WI38 (cell line): ENCODE measurements around the gene ZPR1.
A peak's percentile ranks its signal among the peaks of the same experiment; 100 is the strongest.

Experiments
- H3K4me3 ChIP-seq: 2 replicates; pipeline ENCODE4 v1.5.1; 2011; ENCODE audit warnings: low read depth, mild to moderate bottlenecking, control low read depth, low read length
- TF ChIP-seq, protein P1 (sequence below): IDR thresholded peaks from 2 replicates; pipeline ENCODE4 v1.5.1; 2012; ENCODE audit warnings: low read depth, mild to moderate bottlenecking, control low read depth, low read length

Gene ZPR1

DNA sequence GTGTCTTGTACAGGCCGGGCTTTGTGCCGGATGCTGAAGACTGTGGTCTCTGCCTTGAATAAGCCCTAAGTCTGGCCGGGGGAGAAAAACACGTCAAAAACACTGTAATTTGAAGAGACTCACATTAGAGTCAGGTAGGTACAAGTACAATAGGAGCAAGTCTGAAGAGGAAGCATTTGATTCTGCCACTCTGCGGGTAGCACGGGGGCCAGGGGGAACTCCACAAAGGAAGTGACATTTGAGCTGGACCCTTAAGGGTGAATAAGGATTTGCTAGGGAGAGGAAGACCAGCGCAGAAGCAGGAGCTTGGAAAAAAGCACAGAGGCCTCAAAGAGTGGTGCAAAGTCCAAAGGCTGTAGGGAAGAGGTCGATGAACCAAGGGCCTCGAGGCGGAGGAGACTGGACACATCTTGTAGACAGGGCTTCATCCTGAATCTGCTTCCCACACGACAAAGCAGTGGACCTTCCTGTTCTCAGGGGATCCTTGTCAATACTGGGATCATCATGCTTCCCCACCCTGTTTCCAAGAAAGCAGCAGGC, 53.8 kb downstream of the ZPR1 start:
- no peak overlapping the region for H3K4me3 ChIP-seq
- TF ChIP-seq, protein P1, sequence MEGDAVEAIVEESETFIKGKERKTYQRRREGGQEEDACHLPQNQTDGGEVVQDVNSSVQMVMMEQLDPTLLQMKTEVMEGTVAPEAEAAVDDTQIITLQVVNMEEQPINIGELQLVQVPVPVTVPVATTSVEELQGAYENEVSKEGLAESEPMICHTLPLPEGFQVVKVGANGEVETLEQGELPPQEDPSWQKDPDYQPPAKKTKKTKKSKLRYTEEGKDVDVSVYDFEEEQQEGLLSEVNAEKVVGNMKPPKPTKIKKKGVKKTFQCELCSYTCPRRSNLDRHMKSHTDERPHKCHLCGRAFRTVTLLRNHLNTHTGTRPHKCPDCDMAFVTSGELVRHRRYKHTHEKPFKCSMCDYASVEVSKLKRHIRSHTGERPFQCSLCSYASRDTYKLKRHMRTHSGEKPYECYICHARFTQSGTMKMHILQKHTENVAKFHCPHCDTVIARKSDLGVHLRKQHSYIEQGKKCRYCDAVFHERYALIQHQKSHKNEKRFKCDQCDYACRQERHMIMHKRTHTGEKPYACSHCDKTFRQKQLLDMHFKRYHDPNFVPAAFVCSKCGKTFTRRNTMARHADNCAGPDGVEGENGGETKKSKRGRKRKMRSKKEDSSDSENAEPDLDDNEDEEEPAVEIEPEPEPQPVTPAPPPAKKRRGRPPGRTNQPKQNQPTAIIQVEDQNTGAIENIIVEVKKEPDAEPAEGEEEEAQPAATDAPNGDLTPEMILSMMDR = no peak

GRCh38 chr11:116733043-116733755, 54.6 kb downstream of the ZPR1 start:
- H3K4me3 ChIP-seq = no peak overlapping the region
- TF ChIP-seq, protein P1 = no peak

DNA sequence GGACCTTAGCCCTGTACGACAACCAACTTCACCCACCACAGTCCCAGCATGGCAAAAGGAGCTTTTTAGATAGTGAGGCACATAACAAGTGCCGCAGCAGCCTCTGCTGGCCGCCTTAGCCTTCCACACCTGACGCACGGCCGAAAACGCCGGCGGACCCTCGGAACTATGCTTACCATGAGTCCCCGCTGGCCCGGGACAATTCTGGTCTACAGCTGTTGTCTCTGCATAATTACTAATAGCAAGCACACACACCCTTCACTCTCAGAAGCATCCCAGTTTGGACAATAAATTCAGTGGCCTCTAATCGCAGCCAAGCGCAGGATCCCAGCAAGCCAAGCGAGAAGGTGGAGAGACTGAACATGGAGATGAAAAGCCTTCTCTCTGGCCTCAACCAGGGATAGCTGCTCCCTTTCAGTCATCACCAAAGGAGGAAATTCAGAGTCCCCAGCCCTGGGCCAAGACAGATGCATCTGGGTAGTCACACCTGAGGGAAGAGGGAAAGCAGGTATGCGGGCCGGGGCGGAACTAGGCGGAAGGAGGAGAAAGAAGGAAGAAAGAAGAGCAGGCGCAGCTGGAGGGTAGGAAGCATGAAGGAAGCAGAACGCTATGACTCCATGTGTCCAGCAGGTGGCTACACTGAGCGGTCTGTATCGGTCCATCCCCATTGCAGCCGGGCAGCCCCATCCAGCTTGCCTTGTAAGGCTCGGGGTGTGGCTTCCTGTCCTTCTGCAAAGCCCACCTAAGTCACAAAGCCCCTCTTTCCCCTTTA, 55.4 kb downstream of the ZPR1 start:
- no peak overlapping the region for H3K4me3 ChIP-seq

DNA sequence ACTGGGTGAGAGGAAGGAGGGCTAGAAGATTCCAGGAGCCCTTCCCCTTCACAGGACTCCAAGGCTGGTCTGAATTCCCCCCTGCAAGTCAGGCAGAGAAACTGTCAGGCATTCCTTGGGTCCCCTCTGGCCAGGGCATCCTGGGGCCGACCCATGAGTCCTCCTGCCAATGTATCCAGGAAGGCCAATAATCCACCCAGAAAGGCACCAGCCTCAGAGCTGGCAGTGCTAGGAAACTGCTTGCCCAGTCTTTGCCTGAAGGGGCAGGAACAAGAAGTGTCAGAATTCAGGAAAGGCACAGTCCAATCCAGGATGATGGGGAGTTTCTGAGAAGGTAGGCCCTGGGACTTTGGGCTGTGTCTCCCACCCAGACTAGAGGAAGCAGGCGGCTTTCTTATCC, 56.0 kb downstream of the ZPR1 start:
- H3K4me3 ChIP-seq = no peak overlapping the region
- TF ChIP-seq, protein P1 = no peak

More for the DNA sequence above, 55.4 kb downstream of the ZPR1 start:
- TF ChIP-seq, protein P1 = peak; percentile 96

GRCh38 chr11:116731097-116731761, 56.6 kb downstream of the ZPR1 start:
- TF ChIP-seq, protein P1 = no peak
- H3K4me3 ChIP-seq = no peak overlapping the region

DNA sequence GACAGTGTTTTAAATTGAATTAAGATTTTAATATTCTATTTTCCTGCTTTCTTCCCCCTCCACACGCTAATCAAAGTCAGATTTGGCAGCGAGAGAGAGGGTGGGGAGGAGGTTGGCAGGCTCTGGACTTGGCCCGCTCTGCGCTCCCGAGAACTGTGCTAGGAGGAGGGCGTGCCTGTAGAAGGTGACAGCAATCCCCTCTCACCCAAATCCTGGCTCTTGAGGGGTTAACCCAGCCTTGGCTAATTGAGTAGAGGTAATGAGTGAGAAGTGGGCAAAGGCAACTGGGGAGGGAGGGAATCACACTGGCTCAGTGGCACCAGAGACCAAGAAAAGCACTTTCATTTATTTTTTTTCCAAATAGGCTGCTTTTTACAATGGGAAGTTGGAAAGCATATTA, 57.2 kb downstream of the ZPR1 start:
- TF ChIP-seq, protein P1 = no peak
- no peak overlapping the region for H3K4me3 ChIP-seq
